Psoas muscle (tissue), 8 donors: ENCODE data around the gene KRT71. TPM values are rescaled to one million over a fixed set of nuclear protein-coding genes. Genes with fewer than 3 reads are reported as not detected.

Experiments used
- ATAC-seq, 4 donors: fragments of 200-7000 bp; cut with Tn5 transposase; one replicate each; pipeline ENCODE4 v1.9.1; 2020; ENCODE audit warnings: moderate library complexity in 3 of 4, mild to moderate bottlenecking in 2 of 4
- DNase-seq, 2 donors: peaks; one replicate each; pipeline ENCODE4 v3.0.0-alpha.2; 2020
- H3K27ac ChIP-seq: fragments of 200-600 bp; one replicate; pipeline ENCODE4 v1.8.0; 2022
- H3K27me3 ChIP-seq, 3 donors: fragments of 200-600 bp in 1 of 3; one replicate each; pipeline versions ENCODE4 v1.6.1 to v1.8.0; 2013 to 2022; ENCODE audit warnings: low read length in 2 of 3, mild to moderate bottlenecking in 2 of 3, moderate library complexity in 1 of 3; ENCODE audit not compliant: insufficient read depth in 3 of 3
- H3K36me3 ChIP-seq, 2 donors: fragments of 200-600 bp in 1 of 2; one replicate each; pipeline versions ENCODE4 v1.6.1 to v1.8.0; 2013 to 2022; ENCODE audit warnings: low read depth in 1 of 2, mild to moderate bottlenecking in 1 of 2, moderate library complexity in 1 of 2; ENCODE audit not compliant: insufficient read depth in 1 of 2
- H3K4me1 ChIP-seq: fragments of 200-600 bp; one replicate; pipeline ENCODE4 v1.8.0; 2022
- H3K4me3 ChIP-seq: fragments of 200-600 bp; one replicate; pipeline ENCODE4 v1.8.0; 2022; ENCODE audit warnings: mild to moderate bottlenecking
- H3K9me3 ChIP-seq: fragments of 200-600 bp; one replicate; pipeline ENCODE4 v1.8.0; 2022
- WGBS, 3 donors: extraction: QIAGEN DNeasy Blood & Tissue Kit; methylation state at CpG; one replicate each; pipeline versions ENCODE4 v1.1.6 to v1.1.7; 2013; 5-methylcytosine and 5-hydroxymethylcytosine counted together
- intact Hi-C, 2 donors: fragments of 100-400 bp; cut with DNase I; formaldehyde crosslinking; loops; one replicate each; pipeline versions ENCODE4 v1.11.0 to v1.14.2; 2022
- polyA plus RNA-seq, 3 donors: library from polyadenylated mRNA; stranded (reverse); fragments of 200-250 nt; gene quantifications; one replicate each; pipeline ENCODE4 v1.2.3, GENCODE V29; 2013
- total RNA-seq, 4 donors: library from RNA; stranded (reverse); fragmentation: NEBNext Ultra II Directional in 2 of 4; extraction: Animal tissue kit (Norgen Biotek cat#: 25700) in 2 of 4; gene quantifications; one replicate each; pipeline versions ENCODE4 v1.2.1 to v1.2.4, GENCODE V29; 2021 to 2023
- TF ChIP-seq, protein P1 (sequence below): fragments of 200-600 bp; IDR thresholded peaks from one replicate; pipeline ENCODE4 v1.8.0; 2022; ENCODE audit warnings: antibody characterized with exemption
- donor health status: healthy with polysubstance abuse.
- donor health status: DM: no; HTN: no; CAD: no; lungs with moderate emphysema.
- donor health status: Bipolar disorder and iron deficiency.
- donor health status: healthy.
- donor health status: DM: yes; HTN: yes; CAD: no.
- donor health status: DM: no; HTN: no; CAD: no.
- donor health status: DM: no; HTN: no; CAD: no.
- donor health status: DM: yes; HTN: yes; CAD: no.

The KRT71 gene
- total and polyA plus RNA-seq, 7 donors, result not detected

DNA sequence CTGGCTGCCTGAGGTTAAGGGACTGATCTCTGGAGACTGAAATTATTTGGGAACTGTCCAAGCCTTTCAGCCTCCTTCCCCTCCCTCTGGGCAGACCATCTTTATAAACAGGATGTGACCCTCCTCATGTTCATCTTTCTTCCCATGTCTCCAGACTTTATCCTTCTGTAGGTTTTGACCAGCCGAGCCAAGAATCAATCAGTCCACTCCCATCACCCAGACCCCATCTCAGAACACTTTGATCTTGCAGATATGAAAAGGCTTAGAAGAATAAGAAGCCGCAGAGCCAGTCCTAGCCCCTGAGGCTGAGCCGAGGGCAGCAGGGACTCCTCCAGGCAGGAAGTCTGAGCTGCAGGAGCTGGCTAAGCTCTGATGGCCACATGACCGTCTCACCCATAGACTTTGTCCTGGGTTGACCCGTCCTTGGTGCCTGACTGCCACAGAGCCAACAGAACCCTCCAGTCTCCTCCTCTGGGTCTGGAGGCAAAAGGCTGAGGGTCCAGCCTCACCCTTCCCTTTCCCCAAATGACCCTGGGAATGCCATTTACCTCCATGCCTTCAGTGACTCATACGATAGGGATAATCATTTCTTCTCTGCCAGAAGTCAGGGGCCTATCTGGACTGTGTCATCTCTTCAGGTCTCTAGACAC is 1.6 kb downstream of the KRT71 start:
- no peaks in the 10 kb centered on the region for H3K36me3 ChIP-seq

DNA sequence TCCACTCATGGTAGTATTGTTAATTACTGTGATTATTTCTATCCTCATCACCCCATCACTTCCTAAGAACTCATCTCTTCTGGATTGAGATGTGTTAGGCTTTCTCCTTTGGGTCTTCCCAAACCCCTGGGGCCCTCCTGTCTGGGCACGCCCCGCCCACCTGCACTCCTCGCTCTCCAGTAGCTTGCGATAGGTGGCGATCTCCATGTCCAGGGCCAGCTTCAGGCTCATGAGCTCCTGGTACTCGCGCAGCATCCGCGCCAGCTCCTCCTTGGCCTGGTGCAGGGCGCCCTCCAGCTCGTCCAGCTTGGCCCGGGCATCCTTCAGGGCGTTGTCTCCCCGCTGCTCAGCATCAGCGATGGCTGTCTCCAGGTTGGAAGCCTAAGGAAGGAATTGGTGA is 6.8 kb downstream of the KRT71 start:
- DNase-seq (no peak), ATAC-seq (no peak)
- Histone ChIP-seq H3K4me1 (no peaks in the 10 kb centered on the region), H3K27ac (no peak overlapping the region), H3K4me3 (no peak overlapping the region), H3K9me3 (no peaks in the 10 kb centered on the region), H3K27me3 (peaks cover 0 to 9% (median 0%) of the 10 kb centered on the region in 3 donors), H3K36me3 (no peaks in the 10 kb centered on the region)
- intact Hi-C loops, result no loop called here
- 88 to 93% (median 89%) methylated on average over 15 of the region's 15 CpGs for WGBS, 3 donors
- TF ChIP-seq, protein P1, sequence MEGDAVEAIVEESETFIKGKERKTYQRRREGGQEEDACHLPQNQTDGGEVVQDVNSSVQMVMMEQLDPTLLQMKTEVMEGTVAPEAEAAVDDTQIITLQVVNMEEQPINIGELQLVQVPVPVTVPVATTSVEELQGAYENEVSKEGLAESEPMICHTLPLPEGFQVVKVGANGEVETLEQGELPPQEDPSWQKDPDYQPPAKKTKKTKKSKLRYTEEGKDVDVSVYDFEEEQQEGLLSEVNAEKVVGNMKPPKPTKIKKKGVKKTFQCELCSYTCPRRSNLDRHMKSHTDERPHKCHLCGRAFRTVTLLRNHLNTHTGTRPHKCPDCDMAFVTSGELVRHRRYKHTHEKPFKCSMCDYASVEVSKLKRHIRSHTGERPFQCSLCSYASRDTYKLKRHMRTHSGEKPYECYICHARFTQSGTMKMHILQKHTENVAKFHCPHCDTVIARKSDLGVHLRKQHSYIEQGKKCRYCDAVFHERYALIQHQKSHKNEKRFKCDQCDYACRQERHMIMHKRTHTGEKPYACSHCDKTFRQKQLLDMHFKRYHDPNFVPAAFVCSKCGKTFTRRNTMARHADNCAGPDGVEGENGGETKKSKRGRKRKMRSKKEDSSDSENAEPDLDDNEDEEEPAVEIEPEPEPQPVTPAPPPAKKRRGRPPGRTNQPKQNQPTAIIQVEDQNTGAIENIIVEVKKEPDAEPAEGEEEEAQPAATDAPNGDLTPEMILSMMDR, result no peak

More for the DNA sequence above, 1.6 kb downstream of the KRT71 start:
- no peak for DNase-seq
- intact Hi-C loops, result no loop called here
- Histone ChIP-seq H3K9me3 (no peaks in the 10 kb centered on the region), H3K4me1 (no peaks in the 10 kb centered on the region), H3K27ac (no peak overlapping the region), H3K27me3 (peaks cover 0 to 4% (median 0%) of the 10 kb centered on the region in 3 donors), H3K4me3 (no peak overlapping the region)
- TF ChIP-seq, protein P1, result no peak
- ATAC-seq, result no peak
- WGBS, 3 donors, result 37 to 52% (median 42%) methylated on average over 6 of the region's 6 CpGs

- peak in 1 of 2 donors; percentile 33 for DNase-seq
- Histone ChIP-seq H3K4me1 (no peaks in the 10 kb centered on the region), H3K36me3 (no peaks in the 10 kb centered on the region), H3K9me3 (no peaks in the 10 kb centered on the region), H3K4me3 (no peak overlapping the region), H3K27ac (no peak overlapping the region), H3K27me3 (peaks cover 0 to 9% (median 0%) of the 10 kb centered on the region in 3 donors)
- TF ChIP-seq, protein P1, result no peak
- peak in 1 of 4 donors; percentile 57 for ATAC-seq
- WGBS, 3 donors, result 20 to 39% (median 31%) methylated on average over 17 of the region's 17 CpGs
- intact Hi-C loops, result no loop called here
These were observed 8.7 kb downstream of the KRT71 start for GRCh38 chr12:52543985-52544883.

GRCh38 chr12:52542785-52543318 is 10.1 kb downstream of the KRT71 start:
- intact Hi-C loops, result no loop called here
- H3K27ac ChIP-seq, result no peak overlapping the region
- 77 to 80% (median 79%) methylated on average over 7 of the region's 7 CpGs for WGBS, 3 donors
- no peaks in the 10 kb centered on the region for H3K36me3 ChIP-seq
- H3K4me1 ChIP-seq, result no peaks in the 10 kb centered on the region
- H3K9me3 ChIP-seq, result no peaks in the 10 kb centered on the region
- TF ChIP-seq, protein P1, result no peak
- H3K27me3 ChIP-seq, result peaks cover 0 to 9% (median 0%) of the 10 kb centered on the region in 3 donors
- H3K4me3 ChIP-seq, result no peak overlapping the region
- no peak for ATAC-seq
- DNase-seq, result no peak
